HepG2 (cell line): ENCODE measurements around the gene RASL10A. TPM values are rescaled to one million over a fixed set of nuclear protein-coding genes. Genes with fewer than 3 reads are reported as not detected.
A peak's percentile ranks its signal among the peaks of the same experiment; 100 is the strongest.

Source experiments
- CHCHD3 ChIP-seq: sonication (generic); formaldehyde crosslinking; IDR thresholded peaks from 2 replicates; pipeline ENCODE4 v1.8.0; 2022; ENCODE audit warnings: mild to moderate bottlenecking, missing genetic modification reagents, moderate library complexity
- IRF2 ChIP-seq: IDR thresholded peaks from 2 replicates; pipeline ENCODE4 v1.6.1; 2018; ENCODE audit warnings: missing genetic modification reagents, missing compliant biosample characterization
- KDM5A ChIP-seq: fragments of 200-600 bp; sonication (generic); IDR thresholded peaks from 2 replicates; pipeline ENCODE4 v1.7.0; 2018; ENCODE audit warnings: antibody characterized with exemption, mild to moderate bottlenecking, low read length, borderline replicate concordance
- NRL ChIP-seq: sonication (generic); formaldehyde crosslinking; IDR thresholded peaks from 2 replicates; pipeline ENCODE4 v1.5.0; 2020; ENCODE audit warnings: missing genetic modification reagents, mild to moderate bottlenecking, moderate library complexity, borderline replicate concordance
- SIX4 ChIP-seq: sonication (generic); formaldehyde crosslinking; IDR thresholded peaks from 2 replicates; pipeline ENCODE4 v1.4.0; 2020; ENCODE audit warnings: missing genetic modification reagents
- SOX5 ChIP-seq: IDR thresholded peaks from 2 replicates; pipeline ENCODE4 v1.6.1; 2016; ENCODE audit warnings: borderline replicate concordance
- SP2 ChIP-seq: sonication (generic); formaldehyde crosslinking; IDR thresholded peaks from 2 replicates; pipeline ENCODE4 v1.5.1; 2020; ENCODE audit warnings: mild to moderate bottlenecking, missing genetic modification reagents
- ZNF160 ChIP-seq: sonication (generic); formaldehyde crosslinking; IDR thresholded peaks from 2 replicates; pipeline ENCODE4 v1.8.0; 2022; ENCODE audit warnings: mild to moderate bottlenecking, inconsistent platforms, missing genetic modification reagents
- ZNF30 ChIP-seq: sonication (generic); formaldehyde crosslinking; IDR thresholded peaks from 2 replicates; pipeline ENCODE4 v1.5.0; 2020; ENCODE audit warnings: mild to moderate bottlenecking, missing genetic modification reagents
- ZNF441 ChIP-seq: sonication (generic); formaldehyde crosslinking; IDR thresholded peaks from 2 replicates; pipeline ENCODE4 v1.7.0; 2021; ENCODE audit warnings: missing genetic modification reagents, borderline replicate concordance
- ZNF703 ChIP-seq: sonication (generic); formaldehyde crosslinking; IDR thresholded peaks from 2 replicates; pipeline ENCODE4 v1.5.1; 2020; ENCODE audit warnings: missing genetic modification reagents, mild to moderate bottlenecking, moderate library complexity, borderline replicate concordance
- ZNF747 ChIP-seq: sonication (generic); formaldehyde crosslinking; IDR thresholded peaks from 2 replicates; pipeline ENCODE4 v1.8.1; 2023; ENCODE audit warnings: missing genetic modification reagents, mild to moderate bottlenecking, borderline replicate concordance
- ZNF775 ChIP-seq: sonication (generic); formaldehyde crosslinking; IDR thresholded peaks from 2 replicates; pipeline ENCODE4 v1.4.0; 2020; ENCODE audit warnings: missing genetic modification reagents, mild to moderate bottlenecking, moderate library complexity, borderline replicate concordance
- ZNF841 ChIP-seq: sonication (generic); formaldehyde crosslinking; IDR thresholded peaks from 2 replicates; pipeline ENCODE4 v1.8.1; 2023; ENCODE audit warnings: missing genetic modification reagents, borderline replicate concordance
- ZNF883 ChIP-seq: sonication (generic); formaldehyde crosslinking; IDR thresholded peaks from 2 replicates; pipeline ENCODE4 v1.5.1; 2020; ENCODE audit warnings: mild to moderate bottlenecking, missing genetic modification reagents; ENCODE audit errors: not compliant biosample characterization
- polyA plus RNA-seq, 8 experiments: library from polyadenylated mRNA; depleted of rRNA in 3 of 8; stranded (reverse) in 7 of 8; unstranded in 1 of 8; fragments of >200 nt; fragmentation: Illumina TruSeq in 4 of 8; extraction: Trizol in 4 of 8; gene quantifications; 2 replicates each; pipeline versions ENCODE4 v1.2.1 to v1.2.3, GENCODE V29; 2011 to 2016; ENCODE audit warnings: low read depth in 4 of 8, missing spikeins in 1 of 8, mixed read lengths in 1 of 8; ENCODE audit not compliant: insufficient read depth in 1 of 8
- total RNA-seq, 5 experiments: library from RNA; depleted of rRNA; stranded (reverse); fragments of >200 nt; fragmentation: Illumina TruSeq; extraction: Trizol; gene quantifications; 2 replicates each; pipeline ENCODE4 v1.2.3, GENCODE V29; 2016; ENCODE audit warnings: low read depth in 1 of 5
- TF ChIP-seq, protein P1 (sequence below): sonication (generic); formaldehyde crosslinking; IDR thresholded peaks from 2 replicates; pipeline ENCODE4 v1.5.0; 2020; ENCODE audit warnings: mild to moderate bottlenecking, missing genetic modification reagents
- TF ChIP-seq, protein P2 (sequence below): sonication (generic); formaldehyde crosslinking; IDR thresholded peaks from 2 replicates; pipeline ENCODE4 v1.4.0; 2020; ENCODE audit warnings: missing genetic modification reagents; ENCODE audit errors: not compliant biosample characterization
- TF ChIP-seq, protein P3 (sequence below): sonication (generic); formaldehyde crosslinking; conservative IDR thresholded peaks from 2 replicates; pipeline ENCODE4 v1.4.0; 2020; ENCODE audit warnings: missing genetic modification reagents
- TF ChIP-seq, protein P4 (sequence below): sonication (generic); formaldehyde crosslinking; IDR thresholded peaks from 2 replicates; pipeline ENCODE4 v1.4.0; 2020; ENCODE audit warnings: missing genetic modification reagents, mild to moderate bottlenecking, borderline replicate concordance
- TF ChIP-seq, protein P5 (sequence below): IDR thresholded peaks from 2 replicates; pipeline ENCODE4 v1.6.1; 2016; ENCODE audit warnings: mild to moderate bottlenecking

The RASL10A gene
- total and polyA plus RNA-seq, 2 of the 13 experiments (the other 11 are each of a cell fraction or from before 2014, with no cell fraction given) = 0.05 to 0.22 TPM

DNA sequence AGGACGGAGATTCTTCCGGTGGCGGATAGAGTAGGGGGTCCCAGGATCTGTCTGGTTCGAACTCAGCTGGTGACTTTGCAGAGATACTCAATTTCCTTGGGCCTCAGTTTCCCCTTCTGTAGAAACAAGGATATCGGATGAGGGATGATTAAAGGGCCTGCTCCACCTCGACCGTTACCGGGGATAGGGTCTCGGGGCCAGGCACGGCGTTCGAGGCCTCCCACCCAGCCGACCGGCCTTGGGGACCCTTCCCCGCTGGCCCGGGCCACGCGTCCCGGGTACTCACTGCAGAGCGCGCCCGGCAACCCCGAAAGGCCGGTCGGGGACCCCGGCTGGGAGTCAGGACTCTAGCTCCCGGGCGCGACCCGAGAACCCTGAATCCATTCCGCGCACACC lies 48.0 kb downstream of the RASL10A start (continued):
- TF ChIP-seq, protein P1, sequence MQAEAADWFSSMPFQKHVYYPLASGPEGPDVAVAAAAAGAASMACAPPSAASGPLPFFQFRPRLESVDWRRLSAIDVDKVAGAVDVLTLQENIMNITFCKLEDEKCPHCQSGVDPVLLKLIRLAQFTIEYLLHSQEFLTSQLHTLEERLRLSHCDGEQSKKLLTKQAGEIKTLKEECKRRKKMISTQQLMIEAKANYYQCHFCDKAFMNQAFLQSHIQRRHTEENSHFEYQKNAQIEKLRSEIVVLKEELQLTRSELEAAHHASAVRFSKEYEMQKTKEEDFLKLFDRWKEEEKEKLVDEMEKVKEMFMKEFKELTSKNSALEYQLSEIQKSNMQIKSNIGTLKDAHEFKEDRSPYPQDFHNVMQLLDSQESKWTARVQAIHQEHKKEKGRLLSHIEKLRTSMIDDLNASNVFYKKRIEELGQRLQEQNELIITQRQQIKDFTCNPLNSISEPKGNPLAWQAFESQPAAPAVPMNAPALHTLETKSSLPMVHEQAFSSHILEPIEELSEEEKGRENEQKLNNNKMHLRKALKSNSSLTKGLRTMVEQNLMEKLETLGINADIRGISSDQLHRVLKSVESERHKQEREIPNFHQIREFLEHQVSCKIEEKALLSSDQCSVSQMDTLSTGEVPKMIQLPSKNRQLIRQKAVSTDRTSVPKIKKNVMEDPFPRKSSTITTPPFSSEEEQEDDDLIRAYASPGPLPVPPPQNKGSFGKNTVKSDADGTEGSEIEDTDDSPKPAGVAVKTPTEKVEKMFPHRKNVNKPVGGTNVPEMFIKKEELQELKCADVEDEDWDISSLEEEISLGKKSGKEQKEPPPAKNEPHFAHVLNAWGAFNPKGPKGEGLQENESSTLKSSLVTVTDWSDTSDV = no peak
- TF ChIP-seq ZNF441 = no peak
- no peak; the same call in 1 of the 2 replicates for TF ChIP-seq SOX5 (CRISPR knock-in tag)
- no peak for TF ChIP-seq CHCHD3 (CRISPR knock-in tag)
- TF ChIP-seq SP2 (CRISPR knock-in tag) = no peak
- 0 out of 2 replicates have a peak, but pooled peaks have one; percentile 43 for TF ChIP-seq ZNF160
- TF ChIP-seq IRF2 (CRISPR knock-in tag) = no peak
- TF ChIP-seq NRL (CRISPR knock-in tag) = no peak
- TF ChIP-seq ZNF747 = 0 out of 2 replicates have a peak, but pooled peaks have one; percentile 8
- no peak for TF ChIP-seq ZNF841 (CRISPR knock-in tag)
- no peak; the same call in 1 of the 2 replicates for TF ChIP-seq ZNF30 (CRISPR knock-in tag)
- TF ChIP-seq ZNF775 (CRISPR knock-in tag) = no peak
- TF ChIP-seq, protein P2, sequence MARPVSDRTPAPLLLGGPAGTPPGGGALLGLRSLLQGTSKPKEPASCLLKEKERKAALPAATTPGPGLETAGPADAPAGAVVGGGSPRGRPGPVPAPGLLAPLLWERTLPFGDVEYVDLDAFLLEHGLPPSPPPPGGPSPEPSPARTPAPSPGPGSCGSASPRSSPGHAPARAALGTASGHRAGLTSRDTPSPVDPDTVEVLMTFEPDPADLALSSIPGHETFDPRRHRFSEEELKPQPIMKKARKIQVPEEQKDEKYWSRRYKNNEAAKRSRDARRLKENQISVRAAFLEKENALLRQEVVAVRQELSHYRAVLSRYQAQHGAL = peak; percentile 10
- TF ChIP-seq, protein P3, sequence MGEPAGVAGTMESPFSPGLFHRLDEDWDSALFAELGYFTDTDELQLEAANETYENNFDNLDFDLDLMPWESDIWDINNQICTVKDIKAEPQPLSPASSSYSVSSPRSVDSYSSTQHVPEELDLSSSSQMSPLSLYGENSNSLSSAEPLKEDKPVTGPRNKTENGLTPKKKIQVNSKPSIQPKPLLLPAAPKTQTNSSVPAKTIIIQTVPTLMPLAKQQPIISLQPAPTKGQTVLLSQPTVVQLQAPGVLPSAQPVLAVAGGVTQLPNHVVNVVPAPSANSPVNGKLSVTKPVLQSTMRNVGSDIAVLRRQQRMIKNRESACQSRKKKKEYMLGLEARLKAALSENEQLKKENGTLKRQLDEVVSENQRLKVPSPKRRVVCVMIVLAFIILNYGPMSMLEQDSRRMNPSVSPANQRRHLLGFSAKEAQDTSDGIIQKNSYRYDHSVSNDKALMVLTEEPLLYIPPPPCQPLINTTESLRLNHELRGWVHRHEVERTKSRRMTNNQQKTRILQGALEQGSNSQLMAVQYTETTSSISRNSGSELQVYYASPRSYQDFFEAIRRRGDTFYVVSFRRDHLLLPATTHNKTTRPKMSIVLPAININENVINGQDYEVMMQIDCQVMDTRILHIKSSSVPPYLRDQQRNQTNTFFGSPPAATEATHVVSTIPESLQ (CRISPR knock-in tag) = no peak
- 0 out of 2 replicates have a peak, but pooled peaks have one; percentile 4 for TF ChIP-seq KDM5A
- TF ChIP-seq ZNF883 = no peak
- 0 out of 2 replicates have a peak, but pooled peaks have one; percentile 52 for TF ChIP-seq ZNF703 (CRISPR knock-in tag)
- TF ChIP-seq, protein P4, sequence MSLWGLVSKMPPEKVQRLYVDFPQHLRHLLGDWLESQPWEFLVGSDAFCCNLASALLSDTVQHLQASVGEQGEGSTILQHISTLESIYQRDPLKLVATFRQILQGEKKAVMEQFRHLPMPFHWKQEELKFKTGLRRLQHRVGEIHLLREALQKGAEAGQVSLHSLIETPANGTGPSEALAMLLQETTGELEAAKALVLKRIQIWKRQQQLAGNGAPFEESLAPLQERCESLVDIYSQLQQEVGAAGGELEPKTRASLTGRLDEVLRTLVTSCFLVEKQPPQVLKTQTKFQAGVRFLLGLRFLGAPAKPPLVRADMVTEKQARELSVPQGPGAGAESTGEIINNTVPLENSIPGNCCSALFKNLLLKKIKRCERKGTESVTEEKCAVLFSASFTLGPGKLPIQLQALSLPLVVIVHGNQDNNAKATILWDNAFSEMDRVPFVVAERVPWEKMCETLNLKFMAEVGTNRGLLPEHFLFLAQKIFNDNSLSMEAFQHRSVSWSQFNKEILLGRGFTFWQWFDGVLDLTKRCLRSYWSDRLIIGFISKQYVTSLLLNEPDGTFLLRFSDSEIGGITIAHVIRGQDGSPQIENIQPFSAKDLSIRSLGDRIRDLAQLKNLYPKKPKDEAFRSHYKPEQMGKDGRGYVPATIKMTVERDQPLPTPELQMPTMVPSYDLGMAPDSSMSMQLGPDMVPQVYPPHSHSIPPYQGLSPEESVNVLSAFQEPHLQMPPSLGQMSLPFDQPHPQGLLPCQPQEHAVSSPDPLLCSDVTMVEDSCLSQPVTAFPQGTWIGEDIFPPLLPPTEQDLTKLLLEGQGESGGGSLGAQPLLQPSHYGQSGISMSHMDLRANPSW (CRISPR knock-in tag) = no peak
- TF ChIP-seq, protein P5, sequence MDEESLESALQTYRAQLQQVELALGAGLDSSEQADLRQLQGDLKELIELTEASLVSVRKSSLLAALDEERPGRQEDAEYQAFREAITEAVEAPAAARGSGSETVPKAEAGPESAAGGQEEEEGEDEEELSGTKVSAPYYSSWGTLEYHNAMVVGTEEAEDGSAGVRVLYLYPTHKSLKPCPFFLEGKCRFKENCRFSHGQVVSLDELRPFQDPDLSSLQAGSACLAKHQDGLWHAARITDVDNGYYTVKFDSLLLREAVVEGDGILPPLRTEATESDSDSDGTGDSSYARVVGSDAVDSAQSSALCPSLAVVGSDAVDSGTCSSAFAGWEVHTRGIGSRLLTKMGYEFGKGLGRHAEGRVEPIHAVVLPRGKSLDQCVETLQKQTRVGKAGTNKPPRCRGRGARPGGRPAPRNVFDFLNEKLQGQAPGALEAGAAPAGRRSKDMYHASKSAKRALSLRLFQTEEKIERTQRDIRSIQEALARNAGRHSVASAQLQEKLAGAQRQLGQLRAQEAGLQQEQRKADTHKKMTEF (CRISPR knock-in tag) = no peak
- TF ChIP-seq SIX4 (CRISPR knock-in tag) = no peak
